ENCODE data around the gene ARID1B.

The ARID1B gene

DNA sequence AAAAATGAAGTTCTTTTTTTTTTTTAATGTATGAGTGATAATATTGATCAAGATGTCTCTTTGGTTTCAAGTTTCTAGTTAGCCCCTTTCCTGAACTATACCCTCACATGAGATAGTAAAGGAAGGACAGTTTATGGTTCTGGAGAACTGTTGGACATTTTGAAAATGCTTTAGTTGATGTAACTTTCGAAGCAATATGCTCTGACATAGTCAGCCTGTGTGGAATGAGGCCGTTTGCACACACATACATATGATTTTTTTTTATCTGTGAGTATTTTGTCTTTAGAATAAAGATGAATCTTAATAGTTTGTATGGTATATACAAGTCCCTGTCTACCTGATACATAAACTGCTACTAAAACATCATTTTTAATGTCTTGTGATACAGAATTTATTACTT lies 177.0 kb downstream of the ARID1B start:
- H3K27ac ChIP-seq (ENCODE audit: low read depth, low read length), result no peak overlapping the region
- H3K4me1 ChIP-seq (ENCODE audit: insufficient read depth, low read length), result peaks cover 41% of the 10 kb centered on the region
- H3K9me3 ChIP-seq (ENCODE audit: insufficient read depth, low read depth, low read length), result no peaks in the 10 kb centered on the region
- H3K36me3 ChIP-seq (ENCODE audit: insufficient read depth, low read length), result no peaks in the 10 kb centered on the region
- H3K9ac ChIP-seq (ENCODE audit: low read depth, low read length), result no peak overlapping the region
- H3K27me3 ChIP-seq (ENCODE audit: insufficient read depth, low read length), result no peaks in the 10 kb centered on the region
- WGBS, result 80% methylated on average over 2 of the region's 2 CpGs
- H3K4me3 ChIP-seq (ENCODE audit: low read length), result no peak overlapping the region

DNA sequence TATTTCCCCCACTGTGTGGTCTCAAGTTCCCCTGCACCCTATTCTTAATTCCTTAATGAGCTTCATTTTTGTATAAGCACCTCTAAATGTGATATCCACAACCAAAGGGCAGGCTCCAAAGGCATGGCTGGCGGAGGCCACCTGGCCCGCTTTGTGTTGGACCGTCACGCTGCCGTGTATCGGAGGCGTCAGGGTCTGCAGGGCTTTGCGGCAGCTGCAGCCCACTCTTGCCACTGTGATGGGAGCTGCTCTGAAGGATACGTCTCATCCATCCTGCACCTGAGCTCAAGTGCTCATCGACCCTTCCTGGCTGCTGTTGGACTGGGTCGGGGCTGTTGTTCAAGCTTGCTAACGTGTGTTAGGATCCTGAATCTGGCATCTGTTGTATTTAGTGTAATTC lies 177.6 kb downstream of the ARID1B start:
- no peak overlapping the region for H3K27ac ChIP-seq (ENCODE audit: low read depth, low read length)
- H3K4me3 ChIP-seq (ENCODE audit: low read length), result no peak overlapping the region
- H3K4me1 ChIP-seq (ENCODE audit: insufficient read depth, low read length), result peaks cover 36% of the 10 kb centered on the region
- WGBS, result 95% methylated on average over 12 of the region's 12 CpGs
- no peaks in the 10 kb centered on the region for H3K9me3 ChIP-seq (ENCODE audit: insufficient read depth, low read depth, low read length)
- no peaks in the 10 kb centered on the region for H3K27me3 ChIP-seq (ENCODE audit: insufficient read depth, low read length)
- H3K9ac ChIP-seq (ENCODE audit: low read depth, low read length), result no peak overlapping the region
- no peaks in the 10 kb centered on the region for H3K36me3 ChIP-seq (ENCODE audit: insufficient read depth, low read length)

DNA sequence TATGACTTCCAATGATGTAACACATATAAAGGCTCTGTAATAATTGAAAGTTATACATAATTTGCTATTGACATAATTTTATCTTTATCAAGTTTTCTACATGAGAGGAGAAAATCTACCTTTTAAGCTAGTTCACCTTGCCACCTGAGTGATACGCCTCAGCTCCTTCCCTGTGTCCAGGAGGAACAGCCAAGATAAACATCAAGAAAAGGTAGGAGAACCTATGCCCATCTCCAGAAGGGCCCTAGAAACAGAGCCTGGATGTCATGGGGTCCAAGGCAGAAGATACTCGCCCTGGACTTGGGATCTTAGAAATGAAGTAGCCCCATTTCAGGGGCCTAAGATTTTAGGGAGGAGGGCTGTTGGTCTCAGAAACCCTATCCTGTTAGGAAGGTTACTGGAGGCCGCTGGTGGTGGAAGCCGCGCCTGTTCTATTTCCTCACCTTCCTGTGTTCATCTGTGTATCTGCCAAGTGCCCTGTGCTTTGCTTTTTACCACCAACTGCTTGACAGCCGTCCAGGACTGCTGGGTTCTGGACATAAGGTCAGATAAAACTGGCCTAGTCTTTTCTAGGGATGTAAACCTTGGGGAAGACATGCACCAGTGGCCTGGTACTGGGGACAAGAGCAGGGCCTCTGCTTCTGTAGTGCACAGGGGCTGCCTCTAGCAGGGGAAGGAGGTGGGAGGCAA lies 178.5 kb downstream of the ARID1B start:
- Histone ChIP-seq H3K36me3 (ENCODE audit: insufficient read depth, low read length) (no peaks in the 10 kb centered on the region), H3K9ac (ENCODE audit: low read depth, low read length) (no peak overlapping the region), H3K4me1 (ENCODE audit: insufficient read depth, low read length) (peaks cover 27% of the 10 kb centered on the region), H3K9me3 (ENCODE audit: insufficient read depth, low read depth, low read length) (no peaks in the 10 kb centered on the region), H3K27me3 (ENCODE audit: insufficient read depth, low read length) (no peaks in the 10 kb centered on the region), H3K4me3 (ENCODE audit: low read length) (no peak overlapping the region), H3K27ac (ENCODE audit: low read depth, low read length) (no peak overlapping the region)
- WGBS, result 95% methylated on average over 6 of the region's 6 CpGs

DNA sequence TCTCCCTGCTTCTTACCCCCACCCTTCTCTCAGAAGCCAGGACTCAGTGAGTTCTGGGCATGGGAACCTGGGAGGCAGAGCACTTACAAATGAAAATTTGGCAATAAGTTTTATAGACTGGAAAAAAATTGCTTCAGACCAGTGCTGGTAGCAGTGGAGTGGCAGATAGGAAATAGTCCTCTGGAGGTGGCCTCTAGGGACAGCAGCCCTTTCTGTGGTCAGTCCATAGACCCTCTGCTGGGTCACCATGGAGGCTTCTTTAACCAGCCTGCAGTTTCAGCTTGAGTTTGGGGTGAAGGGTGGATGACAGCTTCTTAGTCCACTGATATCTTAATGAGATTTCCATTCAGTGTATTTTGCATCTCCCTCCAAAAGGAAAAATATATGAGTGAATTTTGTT lies 179.1 kb downstream of the ARID1B start:
- Histone ChIP-seq H3K9ac (ENCODE audit: low read depth, low read length) (no peak overlapping the region), H3K27me3 (ENCODE audit: insufficient read depth, low read length) (no peaks in the 10 kb centered on the region), H3K4me3 (ENCODE audit: low read length) (no peak overlapping the region), H3K9me3 (ENCODE audit: insufficient read depth, low read depth, low read length) (no peaks in the 10 kb centered on the region), H3K36me3 (ENCODE audit: insufficient read depth, low read length) (no peaks in the 10 kb centered on the region), H3K27ac (ENCODE audit: low read depth, low read length) (no peak overlapping the region), H3K4me1 (ENCODE audit: insufficient read depth, low read length) (peaks cover 27% of the 10 kb centered on the region)

DNA sequence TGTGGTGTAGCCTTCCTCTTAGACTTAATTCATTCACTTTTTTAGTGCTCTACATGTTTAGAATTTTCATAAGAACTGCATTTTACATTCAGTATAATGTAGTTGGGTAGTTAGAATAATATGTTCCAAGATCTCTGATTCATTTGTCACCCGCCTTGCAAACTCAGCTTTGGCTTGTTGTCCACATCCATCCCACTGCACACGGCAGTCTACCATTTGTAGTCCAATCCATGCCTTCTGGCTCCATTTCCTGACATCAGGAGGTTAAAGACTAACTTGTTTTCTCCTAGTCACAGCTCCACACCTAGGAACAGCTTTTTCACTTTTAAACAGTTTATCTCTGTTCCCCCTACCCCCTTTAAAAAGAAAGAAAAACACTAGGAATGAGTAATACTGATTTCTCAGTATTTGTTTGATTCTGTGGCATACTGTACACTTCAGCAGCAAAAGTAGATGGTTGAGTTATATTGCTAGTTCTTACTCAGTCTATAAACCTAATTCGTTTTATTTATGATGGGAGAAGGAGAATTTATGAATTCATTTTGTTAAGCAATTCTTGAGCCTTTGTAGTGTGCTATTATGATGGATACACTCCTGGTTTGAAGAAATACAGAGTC lies 180.9 kb downstream of the ARID1B start:
- WGBS, result 95% methylated on average over 3 of the region's 3 CpGs
- Histone ChIP-seq H3K27me3 (ENCODE audit: insufficient read depth, low read length) (no peaks in the 10 kb centered on the region), H3K9me3 (ENCODE audit: insufficient read depth, low read depth, low read length) (no peaks in the 10 kb centered on the region), H3K9ac (ENCODE audit: low read depth, low read length) (no peak overlapping the region), H3K4me3 (ENCODE audit: low read length) (no peak overlapping the region), H3K27ac (ENCODE audit: low read depth, low read length) (no peak overlapping the region), H3K4me1 (ENCODE audit: insufficient read depth, low read length) (peaks cover 20% of the 10 kb centered on the region), H3K36me3 (ENCODE audit: insufficient read depth, low read length) (no peaks in the 10 kb centered on the region)

DNA sequence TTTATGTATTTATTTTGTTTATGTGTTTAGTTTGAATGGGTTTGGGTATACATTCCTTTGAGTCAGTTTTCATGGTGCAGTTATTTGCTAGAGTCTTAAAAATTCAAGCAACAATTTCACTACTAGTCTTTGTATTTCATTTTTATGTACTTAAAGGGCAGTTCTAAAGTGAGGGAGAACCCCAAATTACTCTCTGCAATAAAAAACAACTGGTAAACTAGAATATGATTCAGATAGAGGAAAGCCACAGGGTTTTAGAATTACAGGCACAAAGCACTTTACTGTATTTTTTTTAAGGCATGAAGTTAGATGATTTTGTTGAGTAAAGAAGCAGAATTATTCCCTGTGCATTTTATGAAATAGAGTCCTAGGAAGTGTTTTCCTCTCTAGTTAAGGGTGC lies 183.3 kb downstream of the ARID1B start:
- Histone ChIP-seq H3K9me3 (ENCODE audit: insufficient read depth, low read depth, low read length) (no peaks in the 10 kb centered on the region), H3K27me3 (ENCODE audit: insufficient read depth, low read length) (no peaks in the 10 kb centered on the region), H3K27ac (ENCODE audit: low read depth, low read length) (no peak overlapping the region), H3K36me3 (ENCODE audit: insufficient read depth, low read length) (no peaks in the 10 kb centered on the region), H3K4me3 (ENCODE audit: low read length) (no peak overlapping the region), H3K4me1 (ENCODE audit: insufficient read depth, low read length) (peaks cover 29% of the 10 kb centered on the region), H3K9ac (ENCODE audit: low read depth, low read length) (no peak overlapping the region)

DNA sequence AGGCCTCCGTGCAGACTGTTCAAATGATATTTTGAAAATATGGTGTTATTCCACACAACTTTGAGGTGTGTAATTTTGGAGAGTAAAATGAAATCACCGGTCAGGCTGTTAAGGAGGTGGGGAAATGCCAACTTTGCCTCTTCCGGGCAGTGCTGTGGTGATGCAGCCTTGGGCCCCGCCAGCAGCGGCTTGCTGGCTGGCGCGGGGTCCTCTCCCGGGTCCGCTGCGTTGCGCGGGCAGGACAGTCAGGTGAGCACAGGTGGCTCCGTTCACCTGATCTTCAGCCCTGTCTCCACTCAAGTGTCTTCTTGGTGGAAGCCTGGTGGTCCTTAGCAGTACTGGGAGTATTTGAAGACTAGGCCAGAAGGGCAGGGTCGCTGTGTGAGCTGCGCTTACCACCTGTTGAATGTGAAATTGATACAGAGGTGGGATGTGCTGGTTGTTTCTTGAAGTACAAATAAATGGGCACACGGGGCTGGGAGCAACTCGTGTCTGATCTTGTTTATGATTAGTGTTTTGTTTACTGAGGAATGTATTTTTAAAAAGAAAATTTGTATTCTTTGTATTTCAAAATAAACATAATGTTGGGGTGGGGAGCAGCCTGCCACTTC lies 184.2 kb downstream of the ARID1B start:
- no peaks in the 10 kb centered on the region for H3K27me3 ChIP-seq (ENCODE audit: insufficient read depth, low read length)
- WGBS, result 94% methylated on average over 17 of the region's 17 CpGs
- no peaks in the 10 kb centered on the region for H3K36me3 ChIP-seq (ENCODE audit: insufficient read depth, low read length)
- H3K4me1 ChIP-seq (ENCODE audit: insufficient read depth, low read length), result peaks cover 34% of the 10 kb centered on the region
- no peak overlapping the region for H3K4me3 ChIP-seq (ENCODE audit: low read length)
- no peak overlapping the region for H3K9ac ChIP-seq (ENCODE audit: low read depth, low read length)
- no peak overlapping the region for H3K27ac ChIP-seq (ENCODE audit: low read depth, low read length)
- no peaks in the 10 kb centered on the region for H3K9me3 ChIP-seq (ENCODE audit: insufficient read depth, low read depth, low read length)

DNA sequence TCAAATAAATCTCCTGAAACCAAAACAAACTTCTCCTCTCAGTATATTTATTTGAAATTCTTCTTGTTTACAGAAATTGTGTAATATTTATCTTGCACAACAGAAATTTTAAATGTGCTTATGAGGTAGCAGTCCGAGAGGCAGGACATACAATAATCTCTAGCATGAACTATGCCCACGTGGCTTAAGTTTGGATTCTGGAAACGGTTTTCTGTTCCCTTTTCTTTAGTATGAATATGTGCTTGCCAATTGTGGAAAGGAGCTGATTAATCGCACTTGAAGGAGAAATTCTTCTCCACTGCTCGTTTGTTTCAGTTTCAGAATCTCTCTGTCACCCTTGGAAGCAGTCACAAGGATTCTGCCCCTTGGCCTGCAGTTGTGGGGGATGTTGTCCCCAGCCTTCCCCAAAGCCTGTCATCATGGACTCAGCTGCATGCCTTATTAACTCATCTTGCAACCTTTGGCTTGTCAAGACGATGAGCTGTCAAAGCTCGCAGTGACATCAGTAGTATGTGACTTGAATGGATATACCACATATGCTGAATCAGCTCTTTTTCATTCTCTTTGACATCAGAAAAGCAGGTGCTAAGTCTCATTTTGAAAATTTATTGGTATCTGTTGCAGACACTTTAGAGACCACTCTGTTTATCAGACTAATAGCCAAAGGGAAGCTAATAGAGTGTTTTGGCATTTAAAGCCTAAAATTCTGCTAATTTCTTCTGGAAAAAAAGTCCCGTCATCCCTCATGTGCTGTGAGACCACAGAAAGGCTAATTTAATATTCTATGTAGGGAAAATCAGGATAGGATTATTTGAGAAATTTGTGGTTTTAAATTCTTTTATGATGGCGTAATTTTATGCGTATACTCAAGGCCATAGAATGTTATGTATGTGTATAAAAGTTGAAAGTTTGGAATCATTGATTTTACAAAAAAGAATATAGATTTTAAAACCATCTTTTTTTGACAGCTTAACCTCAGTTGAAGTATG lies 186.8 kb downstream of the ARID1B start:
- Histone ChIP-seq H3K4me1 (ENCODE audit: insufficient read depth, low read length) (peaks cover 50% of the 10 kb centered on the region), H3K27me3 (ENCODE audit: insufficient read depth, low read length) (no peaks in the 10 kb centered on the region), H3K9ac (ENCODE audit: low read depth, low read length) (no peak overlapping the region), H3K36me3 (ENCODE audit: insufficient read depth, low read length) (no peaks in the 10 kb centered on the region), H3K4me3 (ENCODE audit: low read length) (no peak overlapping the region), H3K27ac (ENCODE audit: low read depth, low read length) (no peak overlapping the region), H3K9me3 (ENCODE audit: insufficient read depth, low read depth, low read length) (no peaks in the 10 kb centered on the region)
- WGBS, result 86% methylated on average over 10 of the region's 10 CpGs

DNA sequence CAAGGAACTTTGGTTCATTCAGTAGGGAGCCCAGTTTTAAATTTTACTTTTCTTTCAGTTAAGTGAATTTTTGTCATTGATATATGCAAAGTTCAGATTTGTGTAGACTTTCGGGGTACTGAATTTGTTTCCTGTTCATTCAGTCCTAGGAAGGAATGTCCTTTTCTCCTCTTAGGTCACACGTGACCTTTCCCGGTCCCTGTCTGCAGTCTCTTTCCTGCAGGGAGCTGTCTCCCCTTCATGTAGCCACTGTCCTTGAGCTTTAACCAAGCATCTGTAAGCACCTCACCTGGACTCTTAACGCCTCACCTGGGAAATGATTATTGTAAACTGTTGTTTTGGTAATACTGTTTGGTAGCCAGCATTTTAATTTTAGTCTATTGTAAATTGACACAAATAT lies 190.7 kb downstream of the ARID1B start:
- Histone ChIP-seq H3K27me3 (ENCODE audit: insufficient read depth, low read length) (no peaks in the 10 kb centered on the region), H3K9ac (ENCODE audit: low read depth, low read length) (no peak overlapping the region), H3K4me1 (ENCODE audit: insufficient read depth, low read length) (peaks cover 54% of the 10 kb centered on the region), H3K27ac (ENCODE audit: low read depth, low read length) (no peak overlapping the region), H3K9me3 (ENCODE audit: insufficient read depth, low read depth, low read length) (no peaks in the 10 kb centered on the region), H3K36me3 (ENCODE audit: insufficient read depth, low read length) (no peaks in the 10 kb centered on the region), H3K4me3 (ENCODE audit: low read length) (no peak overlapping the region)
- WGBS, result 79% methylated on average over 3 of the region's 4 CpGs

DNA sequence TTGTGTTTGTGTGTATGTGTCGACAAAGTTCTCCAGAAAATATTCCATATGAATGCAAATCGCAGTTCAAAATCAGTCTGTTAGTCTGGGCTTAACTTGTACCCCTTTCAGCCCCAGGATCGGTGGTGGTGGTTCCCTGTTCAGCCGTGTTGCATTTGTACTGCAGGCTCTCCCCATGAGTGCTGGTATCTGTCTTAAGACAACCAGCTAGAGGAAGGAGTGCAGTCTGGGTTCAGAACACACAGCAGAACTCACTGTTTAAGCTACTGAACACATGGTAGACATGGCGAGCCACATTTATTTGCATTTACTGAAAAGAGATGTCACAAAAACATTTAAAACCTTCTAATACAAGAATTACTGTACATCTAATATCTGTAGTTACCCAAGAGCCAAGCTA lies 192.1 kb downstream of the ARID1B start:
- 93% methylated on average over 5 of the region's 5 CpGs for WGBS
- H3K27me3 ChIP-seq (ENCODE audit: insufficient read depth, low read length), result no peaks in the 10 kb centered on the region
- no peak overlapping the region for H3K27ac ChIP-seq (ENCODE audit: low read depth, low read length)
- no peaks in the 10 kb centered on the region for H3K36me3 ChIP-seq (ENCODE audit: insufficient read depth, low read length)
- no peak overlapping the region for H3K4me3 ChIP-seq (ENCODE audit: low read length)
- H3K9me3 ChIP-seq (ENCODE audit: insufficient read depth, low read depth, low read length), result no peaks in the 10 kb centered on the region
- no peak overlapping the region for H3K9ac ChIP-seq (ENCODE audit: low read depth, low read length)
- peaks cover 54% of the 10 kb centered on the region for H3K4me1 ChIP-seq (ENCODE audit: insufficient read depth, low read length)

DNA sequence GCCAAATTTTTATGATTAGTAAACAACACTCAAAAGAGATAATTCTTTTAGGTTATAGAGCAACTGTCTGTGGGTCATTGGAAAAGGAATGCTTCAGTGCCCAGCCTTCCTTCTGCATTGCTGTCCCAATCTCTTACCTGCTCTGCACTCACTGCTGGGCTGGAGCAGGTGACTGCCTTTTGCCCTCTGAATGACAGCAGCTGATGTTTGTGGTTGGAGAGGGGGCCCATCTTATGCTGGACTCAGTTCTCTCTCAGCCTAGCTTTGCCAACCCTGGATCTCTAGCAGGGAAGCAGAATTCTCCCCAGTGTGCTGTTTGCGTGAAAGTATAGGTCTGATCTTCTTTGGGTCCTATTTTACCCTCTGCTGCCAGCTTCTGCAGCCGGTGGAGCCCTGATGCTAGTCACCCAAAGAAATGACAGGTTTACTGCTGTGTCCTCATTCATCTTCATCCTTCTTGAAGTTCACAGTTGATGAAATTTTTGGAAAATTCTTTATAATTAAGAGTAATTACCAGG lies 193.5 kb downstream of the ARID1B start:
- no peak overlapping the region for H3K4me3 ChIP-seq (ENCODE audit: low read length)
- H3K27ac ChIP-seq (ENCODE audit: low read depth, low read length), result no peak overlapping the region
- no peaks in the 10 kb centered on the region for H3K36me3 ChIP-seq (ENCODE audit: insufficient read depth, low read length)
- no peaks in the 10 kb centered on the region for H3K9me3 ChIP-seq (ENCODE audit: insufficient read depth, low read depth, low read length)
- H3K27me3 ChIP-seq (ENCODE audit: insufficient read depth, low read length), result no peaks in the 10 kb centered on the region
- H3K4me1 ChIP-seq (ENCODE audit: insufficient read depth, low read length), result peaks cover 54% of the 10 kb centered on the region
- no peak overlapping the region for H3K9ac ChIP-seq (ENCODE audit: low read depth, low read length)
- WGBS, result 91% methylated on average over 2 of the region's 2 CpGs

Measured in HUES64 (cell line).